HG02588 (cell line): ENCODE measurements around the gene METTL13.

Source experiments
- ATAC-seq: cut with Tn5 transposase; IDR thresholded peaks from one replicate; pipeline ENCODE4 v1.9.1; 2021; ENCODE audit warnings: mild to moderate bottlenecking, moderate library complexity; ENCODE audit not compliant: unreplicated experiment

METTL13 gene

GRCh38 chr1:171844381-171844780 lies 62.9 kb downstream of the METTL13 start:
- ATAC-seq, result no peak

GRCh38 chr1:171845998-171846397 lies 64.5 kb downstream of the METTL13 start:
- ATAC-seq, result no peak
